MM.1S (cell line): ENCODE data around the gene TUBAL3.

ENCODE experiments used
- CTCF ChIP-seq: fragments of 300-600 bp; sonication (generic); IDR thresholded peaks from 2 replicates; pipeline ENCODE4 v1.5.1; 2016; ENCODE audit warnings: antibody characterized with exemption, low read length, mixed read lengths
- EZH2phosphoT487 ChIP-seq: fragments of 300-600 bp; sonication (generic); IDR thresholded peaks from 2 replicates; pipeline ENCODE4 v1.6.1; 2018; ENCODE audit warnings: antibody characterized with exemption, low read length

DNA sequence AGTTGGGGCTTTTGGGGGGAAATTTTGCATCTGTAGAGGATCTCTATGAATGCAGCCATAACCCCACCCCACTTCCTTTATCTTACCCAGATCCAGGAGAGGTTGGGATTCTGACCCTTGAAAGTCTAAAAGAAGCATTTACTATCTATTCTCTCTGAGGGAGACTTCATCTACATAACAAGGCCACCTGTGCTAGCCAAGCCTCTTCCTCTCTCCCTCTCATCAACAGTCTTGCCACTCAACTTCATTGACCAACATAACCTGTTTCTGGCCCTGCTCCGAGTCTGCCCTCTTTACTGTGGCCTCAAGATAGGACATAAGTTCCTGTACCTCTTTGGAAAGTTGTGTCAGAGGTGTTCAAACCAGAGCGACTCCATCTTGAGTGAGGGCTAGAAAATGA lies 19.4 kb downstream of the TUBAL3 start:
- TF ChIP-seq CTCF, result no peak
- TF ChIP-seq EZH2phosphoT487, result no peak
